GM23338 (cell line): ENCODE measurements around the gene UBAC2. TPM values are rescaled to one million over a fixed set of nuclear protein-coding genes. Genes with fewer than 3 reads are reported as not detected.

ENCODE experiments used
- ATAC-seq: fragments of 200-7000 bp; cut with Tn5 transposase; 3 replicates; pipeline ENCODE4 v1.9.1; 2020
- DNase-seq: peaks from one replicate; pipeline ENCODE4 v3.0.0-alpha.2; 2015; ENCODE audit warnings: low spot score
- H2AFZ ChIP-seq: fragments of 200-600 bp; sonication (generic); 2 replicates; pipeline ENCODE4 v1.8.0; 2016; ENCODE audit warnings: antibody characterized with exemption, mild to moderate bottlenecking, moderate library complexity
- H3F3A ChIP-seq: fragments of 200-600 bp; sonication (generic); replicated peaks from 2 replicates; pipeline ENCODE4 v1.8.0; 2017; ENCODE audit warnings: antibody characterized with exemption, mixed run types, low read depth
- H3K27ac ChIP-seq: fragments of 200-600 bp; sonication (generic); 2 replicates; pipeline ENCODE4 v1.6.1; 2016; ENCODE audit warnings: low read depth
- H3K27me3 ChIP-seq: fragments of 200-600 bp; sonication (generic); 2 replicates; pipeline ENCODE4 v1.8.0; 2016; ENCODE audit warnings: mild to moderate bottlenecking, mixed run types, moderate library complexity; ENCODE audit not compliant: insufficient read depth
- H3K36me3 ChIP-seq: fragments of 200-600 bp; sonication (generic); 2 replicates; pipeline ENCODE4 v1.8.0; 2016; ENCODE audit warnings: mild to moderate bottlenecking; ENCODE audit not compliant: insufficient read depth
- H3K4me1 ChIP-seq: fragments of 200-600 bp; sonication (generic); 2 replicates; pipeline ENCODE4 v1.8.0; 2016; ENCODE audit warnings: mild to moderate bottlenecking, moderate library complexity; ENCODE audit not compliant: insufficient read depth
- H3K4me2 ChIP-seq: fragments of 200-600 bp; sonication (generic); 2 replicates; pipeline ENCODE4 v1.7.1; 2017; ENCODE audit warnings: mixed run types
- H3K4me3 ChIP-seq: fragments of 200-600 bp; sonication (generic); 2 replicates; pipeline ENCODE4 v1.6.1; 2016; ENCODE audit warnings: mixed run types
- H3K79me2 ChIP-seq: fragments of 200-600 bp; sonication (generic); replicated peaks from 2 replicates; pipeline ENCODE4 v1.8.0; 2017; ENCODE audit warnings: mild to moderate bottlenecking; ENCODE audit not compliant: insufficient read depth
- H3K9me2 ChIP-seq: fragments of 200-600 bp; sonication (generic); 2 replicates; pipeline ENCODE4 v1.8.0; 2017; ENCODE audit not compliant: insufficient read depth
- H4K20me1 ChIP-seq: fragments of 200-600 bp; sonication (generic); replicated peaks from 2 replicates; pipeline ENCODE4 v1.8.0; 2017; ENCODE audit warnings: mild to moderate bottlenecking; ENCODE audit not compliant: insufficient read depth
- H3K27ac Mint-ChIP-seq: 2 replicates; pipeline ENCODE4 v1.8.0; 2020; ENCODE audit warnings: inconsistent platforms, mild to moderate bottlenecking, moderate library complexity, mixed read lengths
- H3K27me3 Mint-ChIP-seq: 3 replicates; pipeline ENCODE4 v1.8.0; 2022; ENCODE audit warnings: low read depth, mild to moderate bottlenecking, moderate library complexity, mixed read lengths, inconsistent platforms; ENCODE audit not compliant: insufficient read depth, poor library complexity
- H3K36me3 Mint-ChIP-seq: 3 replicates; pipeline ENCODE4 v1.8.0; 2021; ENCODE audit warnings: low read depth, mild to moderate bottlenecking, inconsistent platforms, moderate library complexity, mixed read lengths
- H3K4me1 Mint-ChIP-seq: 3 replicates; pipeline ENCODE4 v1.8.0; 2020; ENCODE audit warnings: mild to moderate bottlenecking, inconsistent platforms, mixed read lengths
- H3K4me3 Mint-ChIP-seq: 3 replicates; pipeline ENCODE4 v1.8.0; 2021; ENCODE audit warnings: moderate library complexity, mild to moderate bottlenecking, inconsistent platforms, mixed read lengths
- H3K9me3 Mint-ChIP-seq: 3 replicates; pipeline ENCODE4 v1.8.0; 2020; ENCODE audit warnings: moderate library complexity, mild to moderate bottlenecking, inconsistent platforms, mixed read lengths
- CREB1 ChIP-seq: fragments of 250-450 bp; sonication (Bioruptor Pico); IDR thresholded peaks from 2 replicates; pipeline ENCODE4 v1.5.0; 2020; ENCODE audit warnings: low read depth, mild to moderate bottlenecking, moderate library complexity
- EZH2 ChIP-seq: fragments of 200-600 bp; sonication (generic); IDR thresholded peaks from one replicate; pipeline ENCODE4 v1.8.0; 2017; ENCODE audit warnings: antibody characterized with exemption, mild to moderate bottlenecking, low read depth; ENCODE audit not compliant: unreplicated experiment
- EZH2phosphoT487 ChIP-seq: fragments of 200-600 bp; sonication (generic); IDR thresholded peaks from one replicate; pipeline ENCODE4 v1.8.1; 2018; ENCODE audit warnings: antibody characterized with exemption; ENCODE audit not compliant: unreplicated experiment
- JUNB ChIP-seq: IDR thresholded peaks from one replicate; pipeline ENCODE4 v1.6.1; 2016; ENCODE audit warnings: antibody characterized with exemption; ENCODE audit not compliant: unreplicated experiment
- NANOG ChIP-seq: IDR thresholded peaks from 2 replicates; pipeline ENCODE4 v1.6.1; 2016; ENCODE audit warnings: antibody characterized with exemption, borderline replicate concordance
- POLR2AphosphoS5 ChIP-seq: IDR thresholded peaks from 2 replicates; pipeline ENCODE4 v1.6.1; 2016; ENCODE audit warnings: antibody characterized with exemption, low read depth
- STAT1 ChIP-seq: IDR thresholded peaks from one replicate; pipeline ENCODE4 v1.6.1; 2016; ENCODE audit warnings: antibody characterized with exemption; ENCODE audit not compliant: unreplicated experiment
- ZNF114 ChIP-seq: fragments of 250-450 bp; sonication (Bioruptor Pico); IDR thresholded peaks from 2 replicates; pipeline ENCODE4 v1.5.0; 2020; ENCODE audit warnings: mild to moderate bottlenecking, moderate library complexity
- ZNF331 ChIP-seq: fragments of 250-450 bp; sonication (Bioruptor Pico); IDR thresholded peaks from 2 replicates; pipeline ENCODE4 v1.5.0; 2020; ENCODE audit warnings: low read depth, mild to moderate bottlenecking, moderate library complexity
- polyA plus RNA-seq: library from polyadenylated mRNA; unstranded; fragments of >200 nt; fragmentation: Nextera tagmentation; extraction: Ambion mirVana; gene quantifications from 2 replicates; pipeline ENCODE4 v1.2.1, GENCODE V29; 2016
- total RNA-seq: library from RNA; depleted of rRNA; stranded (reverse); fragments of >200 nt; shearing (Covaris generic); gene quantifications from 2 replicates; pipeline ENCODE4 v1.2.3, GENCODE V29; 2014
- TF ChIP-seq, protein P1 (sequence below): IDR thresholded peaks from one replicate; pipeline ENCODE4 v1.6.1; 2018; ENCODE audit warnings: antibody characterized with exemption; ENCODE audit not compliant: unreplicated experiment
- TF ChIP-seq, protein P2 (sequence below): fragments of 250-450 bp; sonication (Bioruptor Pico); IDR thresholded peaks from 2 replicates; pipeline ENCODE4 v1.5.0; 2020; ENCODE audit warnings: mild to moderate bottlenecking, moderate library complexity
- TF ChIP-seq, protein P3 (sequence below): IDR thresholded peaks from 2 replicates; pipeline ENCODE4 v1.6.1; 2016; ENCODE audit warnings: antibody characterized with exemption
- TF ChIP-seq, protein P4 (sequence below), 2 experiments: fragments of 200-600 bp in 1 of 2; sonication (generic) in 1 of 2; conservative IDR thresholded peaks; 2 replicates each; pipeline versions ENCODE4 v1.5.1 to v1.6.1; 2016 to 2017; ENCODE audit warnings: antibody characterized with exemption in 2 of 2, low read depth in 2 of 2, mild to moderate bottlenecking in 2 of 2, moderate library complexity in 1 of 2

UBAC2 gene
- total and polyA plus RNA-seq, 2 experiments from 2014 or later, result 37.9 to 76.9 TPM

DNA sequence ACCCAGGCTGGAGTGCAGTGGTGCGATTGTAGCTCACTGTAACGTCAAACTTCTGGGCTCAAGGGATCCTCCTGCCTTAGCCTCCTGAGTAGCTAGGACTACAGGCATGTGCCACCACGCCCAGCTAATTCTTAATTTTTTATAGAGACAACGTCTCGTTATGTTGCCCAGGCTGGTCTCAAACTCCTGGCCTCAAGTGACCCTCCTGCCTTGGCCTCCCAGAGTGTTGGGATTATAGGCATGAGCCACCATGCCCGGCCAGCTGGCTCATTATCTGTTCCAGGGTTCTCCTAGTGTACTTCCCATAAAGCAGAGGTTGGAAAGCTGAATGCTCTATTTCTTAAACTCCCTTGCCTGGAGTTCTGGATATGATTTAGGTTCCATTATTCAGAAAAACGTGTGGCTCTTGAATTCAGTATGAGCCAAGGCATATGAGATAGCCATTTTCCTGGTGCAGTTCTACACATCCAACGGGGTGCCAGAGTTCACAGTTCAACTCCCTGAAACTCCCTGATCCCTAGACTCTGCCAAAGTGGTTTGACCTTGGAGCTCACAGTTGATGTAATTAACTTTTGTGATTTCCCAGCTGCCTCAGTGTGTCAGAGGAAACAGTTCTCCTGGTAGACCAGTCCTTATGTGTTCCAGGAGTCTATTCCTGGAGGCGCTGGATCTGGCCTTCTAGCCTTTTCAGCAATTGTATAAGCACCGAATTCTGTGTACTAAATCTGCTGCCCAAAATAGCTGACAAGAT, 85.0 kb downstream of the UBAC2 start:
- H3K4me3 ChIP-seq, result no peak overlapping the region
- no peaks in the 10 kb centered on the region for H3F3A ChIP-seq
- no peaks in the 10 kb centered on the region for H3K27me3 Mint-ChIP-seq
- no peak for ATAC-seq
- H2AFZ ChIP-seq, result no peak overlapping the region
- no peak overlapping the region for H3K27ac Mint-ChIP-seq
- no peaks in the 10 kb centered on the region for H3K4me1 ChIP-seq
- no peaks in the 10 kb centered on the region for H3K36me3 Mint-ChIP-seq
- no peaks in the 10 kb centered on the region for H3K9me3 Mint-ChIP-seq
- no peak for DNase-seq
- H4K20me1 ChIP-seq, result peaks cover 3% of the 10 kb centered on the region
- no peak overlapping the region for H3K27ac ChIP-seq
- H3K9me2 ChIP-seq, result no peaks in the 10 kb centered on the region
- H3K4me1 Mint-ChIP-seq, result no peaks in the 10 kb centered on the region; the same call in 2 of the 3 replicates
- H3K36me3 ChIP-seq, result no peaks in the 10 kb centered on the region
- no peak overlapping the region for H3K4me3 Mint-ChIP-seq
- no peaks in the 10 kb centered on the region for H3K27me3 ChIP-seq
- TF ChIP-seq, protein P1, sequence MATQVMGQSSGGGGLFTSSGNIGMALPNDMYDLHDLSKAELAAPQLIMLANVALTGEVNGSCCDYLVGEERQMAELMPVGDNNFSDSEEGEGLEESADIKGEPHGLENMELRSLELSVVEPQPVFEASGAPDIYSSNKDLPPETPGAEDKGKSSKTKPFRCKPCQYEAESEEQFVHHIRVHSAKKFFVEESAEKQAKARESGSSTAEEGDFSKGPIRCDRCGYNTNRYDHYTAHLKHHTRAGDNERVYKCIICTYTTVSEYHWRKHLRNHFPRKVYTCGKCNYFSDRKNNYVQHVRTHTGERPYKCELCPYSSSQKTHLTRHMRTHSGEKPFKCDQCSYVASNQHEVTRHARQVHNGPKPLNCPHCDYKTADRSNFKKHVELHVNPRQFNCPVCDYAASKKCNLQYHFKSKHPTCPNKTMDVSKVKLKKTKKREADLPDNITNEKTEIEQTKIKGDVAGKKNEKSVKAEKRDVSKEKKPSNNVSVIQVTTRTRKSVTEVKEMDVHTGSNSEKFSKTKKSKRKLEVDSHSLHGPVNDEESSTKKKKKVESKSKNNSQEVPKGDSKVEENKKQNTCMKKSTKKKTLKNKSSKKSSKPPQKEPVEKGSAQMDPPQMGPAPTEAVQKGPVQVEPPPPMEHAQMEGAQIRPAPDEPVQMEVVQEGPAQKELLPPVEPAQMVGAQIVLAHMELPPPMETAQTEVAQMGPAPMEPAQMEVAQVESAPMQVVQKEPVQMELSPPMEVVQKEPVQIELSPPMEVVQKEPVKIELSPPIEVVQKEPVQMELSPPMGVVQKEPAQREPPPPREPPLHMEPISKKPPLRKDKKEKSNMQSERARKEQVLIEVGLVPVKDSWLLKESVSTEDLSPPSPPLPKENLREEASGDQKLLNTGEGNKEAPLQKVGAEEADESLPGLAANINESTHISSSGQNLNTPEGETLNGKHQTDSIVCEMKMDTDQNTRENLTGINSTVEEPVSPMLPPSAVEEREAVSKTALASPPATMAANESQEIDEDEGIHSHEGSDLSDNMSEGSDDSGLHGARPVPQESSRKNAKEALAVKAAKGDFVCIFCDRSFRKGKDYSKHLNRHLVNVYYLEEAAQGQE, result no peak
- no peak for TF ChIP-seq ZNF331 (CRISPR knock-in tag)
- no peak for TF ChIP-seq EZH2
- TF ChIP-seq CREB1 (CRISPR knock-in tag), result no peak
- TF ChIP-seq STAT1, result no peak
- TF ChIP-seq POLR2AphosphoS5, result no peak
- TF ChIP-seq, protein P2, sequence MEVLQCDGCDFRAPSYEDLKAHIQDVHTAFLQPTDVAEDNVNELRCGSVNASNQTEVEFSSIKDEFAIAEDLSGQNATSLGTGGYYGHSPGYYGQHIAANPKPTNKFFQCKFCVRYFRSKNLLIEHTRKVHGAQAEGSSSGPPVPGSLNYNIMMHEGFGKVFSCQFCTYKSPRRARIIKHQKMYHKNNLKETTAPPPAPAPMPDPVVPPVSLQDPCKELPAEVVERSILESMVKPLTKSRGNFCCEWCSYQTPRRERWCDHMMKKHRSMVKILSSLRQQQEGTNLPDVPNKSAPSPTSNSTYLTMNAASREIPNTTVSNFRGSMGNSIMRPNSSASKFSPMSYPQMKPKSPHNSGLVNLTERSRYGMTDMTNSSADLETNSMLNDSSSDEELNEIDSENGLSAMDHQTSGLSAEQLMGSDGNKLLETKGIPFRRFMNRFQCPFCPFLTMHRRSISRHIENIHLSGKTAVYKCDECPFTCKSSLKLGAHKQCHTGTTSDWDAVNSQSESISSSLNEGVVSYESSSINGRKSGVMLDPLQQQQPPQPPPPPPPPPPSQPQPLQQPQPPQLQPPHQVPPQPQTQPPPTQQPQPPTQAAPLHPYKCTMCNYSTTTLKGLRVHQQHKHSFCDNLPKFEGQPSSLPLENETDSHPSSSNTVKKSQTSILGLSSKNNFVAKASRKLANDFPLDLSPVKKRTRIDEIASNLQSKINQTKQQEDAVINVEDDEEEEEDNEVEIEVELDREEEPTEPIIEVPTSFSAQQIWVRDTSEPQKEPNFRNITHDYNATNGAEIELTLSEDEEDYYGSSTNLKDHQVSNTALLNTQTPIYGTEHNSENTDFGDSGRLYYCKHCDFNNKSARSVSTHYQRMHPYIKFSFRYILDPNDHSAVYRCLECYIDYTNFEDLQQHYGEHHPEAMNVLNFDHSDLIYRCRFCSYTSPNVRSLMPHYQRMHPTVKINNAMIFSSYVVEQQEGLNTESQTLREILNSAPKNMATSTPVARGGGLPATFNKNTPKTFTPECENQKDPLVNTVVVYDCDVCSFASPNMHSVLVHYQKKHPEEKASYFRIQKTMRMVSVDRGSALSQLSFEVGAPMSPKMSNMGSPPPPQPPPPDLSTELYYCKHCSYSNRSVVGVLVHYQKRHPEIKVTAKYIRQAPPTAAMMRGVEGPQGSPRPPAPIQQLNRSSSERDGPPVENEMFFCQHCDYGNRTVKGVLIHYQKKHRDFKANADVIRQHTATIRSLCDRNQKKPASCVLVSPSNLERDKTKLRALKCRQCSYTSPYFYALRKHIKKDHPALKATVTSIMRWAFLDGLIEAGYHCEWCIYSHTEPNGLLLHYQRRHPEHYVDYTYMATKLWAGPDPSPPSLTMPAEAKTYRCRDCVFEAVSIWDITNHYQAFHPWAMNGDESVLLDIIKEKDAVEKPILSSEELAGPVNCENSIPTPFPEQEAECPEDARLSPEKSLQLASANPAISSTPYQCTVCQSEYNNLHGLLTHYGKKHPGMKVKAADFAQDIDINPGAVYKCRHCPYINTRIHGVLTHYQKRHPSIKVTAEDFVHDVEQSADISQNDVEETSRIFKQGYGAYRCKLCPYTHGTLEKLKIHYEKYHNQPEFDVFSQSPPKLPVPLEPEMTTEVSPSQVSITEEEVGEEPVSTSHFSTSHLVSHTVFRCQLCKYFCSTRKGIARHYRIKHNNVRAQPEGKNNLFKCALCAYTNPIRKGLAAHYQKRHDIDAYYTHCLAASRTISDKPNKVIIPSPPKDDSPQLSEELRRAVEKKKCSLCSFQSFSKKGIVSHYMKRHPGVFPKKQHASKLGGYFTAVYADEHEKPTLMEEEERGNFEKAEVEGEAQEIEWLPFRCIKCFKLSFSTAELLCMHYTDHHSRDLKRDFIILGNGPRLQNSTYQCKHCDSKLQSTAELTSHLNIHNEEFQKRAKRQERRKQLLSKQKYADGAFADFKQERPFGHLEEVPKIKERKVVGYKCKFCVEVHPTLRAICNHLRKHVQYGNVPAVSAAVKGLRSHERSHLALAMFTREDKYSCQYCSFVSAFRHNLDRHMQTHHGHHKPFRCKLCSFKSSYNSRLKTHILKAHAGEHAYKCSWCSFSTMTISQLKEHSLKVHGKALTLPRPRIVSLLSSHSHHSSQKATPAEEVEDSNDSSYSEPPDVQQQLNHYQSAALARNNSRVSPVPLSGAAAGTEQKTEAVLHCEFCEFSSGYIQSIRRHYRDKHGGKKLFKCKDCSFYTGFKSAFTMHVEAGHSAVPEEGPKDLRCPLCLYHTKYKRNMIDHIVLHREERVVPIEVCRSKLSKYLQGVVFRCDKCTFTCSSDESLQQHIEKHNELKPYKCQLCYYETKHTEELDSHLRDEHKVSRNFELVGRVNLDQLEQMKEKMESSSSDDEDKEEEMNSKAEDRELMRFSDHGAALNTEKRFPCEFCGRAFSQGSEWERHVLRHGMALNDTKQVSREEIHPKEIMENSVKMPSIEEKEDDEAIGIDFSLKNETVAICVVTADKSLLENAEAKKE, result no peak
- no peak for TF ChIP-seq EZH2phosphoT487
- no peak for TF ChIP-seq ZNF114 (CRISPR knock-in tag)
- TF ChIP-seq JUNB, result no peak
- TF ChIP-seq, protein P3, sequence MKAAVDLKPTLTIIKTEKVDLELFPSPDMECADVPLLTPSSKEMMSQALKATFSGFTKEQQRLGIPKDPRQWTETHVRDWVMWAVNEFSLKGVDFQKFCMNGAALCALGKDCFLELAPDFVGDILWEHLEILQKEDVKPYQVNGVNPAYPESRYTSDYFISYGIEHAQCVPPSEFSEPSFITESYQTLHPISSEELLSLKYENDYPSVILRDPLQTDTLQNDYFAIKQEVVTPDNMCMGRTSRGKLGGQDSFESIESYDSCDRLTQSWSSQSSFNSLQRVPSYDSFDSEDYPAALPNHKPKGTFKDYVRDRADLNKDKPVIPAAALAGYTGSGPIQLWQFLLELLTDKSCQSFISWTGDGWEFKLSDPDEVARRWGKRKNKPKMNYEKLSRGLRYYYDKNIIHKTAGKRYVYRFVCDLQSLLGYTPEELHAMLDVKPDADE, result no peak
- TF ChIP-seq NANOG, result no peak
- TF ChIP-seq, protein P4, sequence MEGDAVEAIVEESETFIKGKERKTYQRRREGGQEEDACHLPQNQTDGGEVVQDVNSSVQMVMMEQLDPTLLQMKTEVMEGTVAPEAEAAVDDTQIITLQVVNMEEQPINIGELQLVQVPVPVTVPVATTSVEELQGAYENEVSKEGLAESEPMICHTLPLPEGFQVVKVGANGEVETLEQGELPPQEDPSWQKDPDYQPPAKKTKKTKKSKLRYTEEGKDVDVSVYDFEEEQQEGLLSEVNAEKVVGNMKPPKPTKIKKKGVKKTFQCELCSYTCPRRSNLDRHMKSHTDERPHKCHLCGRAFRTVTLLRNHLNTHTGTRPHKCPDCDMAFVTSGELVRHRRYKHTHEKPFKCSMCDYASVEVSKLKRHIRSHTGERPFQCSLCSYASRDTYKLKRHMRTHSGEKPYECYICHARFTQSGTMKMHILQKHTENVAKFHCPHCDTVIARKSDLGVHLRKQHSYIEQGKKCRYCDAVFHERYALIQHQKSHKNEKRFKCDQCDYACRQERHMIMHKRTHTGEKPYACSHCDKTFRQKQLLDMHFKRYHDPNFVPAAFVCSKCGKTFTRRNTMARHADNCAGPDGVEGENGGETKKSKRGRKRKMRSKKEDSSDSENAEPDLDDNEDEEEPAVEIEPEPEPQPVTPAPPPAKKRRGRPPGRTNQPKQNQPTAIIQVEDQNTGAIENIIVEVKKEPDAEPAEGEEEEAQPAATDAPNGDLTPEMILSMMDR (conservative IDR thresholded peaks at IDR 0.05; ENCODE audit: low read depth in 2 of 2), result no peak
- no peaks in the 10 kb centered on the region for H3K79me2 ChIP-seq
- no peak overlapping the region for H3K4me2 ChIP-seq
